CD4-positive, alpha-beta T cell treated with Interleukin-15 for 1 hour (primary cell): ENCODE measurements around the gene PSMB3.

Experiments used
- DNase-seq: peaks from one replicate; pipeline ENCODE4 v3.0.0-alpha.2; 2020

PSMB3 gene

GRCh38 chr17:38798614-38799500 lies 46.3 kb downstream of the PSMB3 start:
- DNase-seq, result peak; percentile 33

DNA sequence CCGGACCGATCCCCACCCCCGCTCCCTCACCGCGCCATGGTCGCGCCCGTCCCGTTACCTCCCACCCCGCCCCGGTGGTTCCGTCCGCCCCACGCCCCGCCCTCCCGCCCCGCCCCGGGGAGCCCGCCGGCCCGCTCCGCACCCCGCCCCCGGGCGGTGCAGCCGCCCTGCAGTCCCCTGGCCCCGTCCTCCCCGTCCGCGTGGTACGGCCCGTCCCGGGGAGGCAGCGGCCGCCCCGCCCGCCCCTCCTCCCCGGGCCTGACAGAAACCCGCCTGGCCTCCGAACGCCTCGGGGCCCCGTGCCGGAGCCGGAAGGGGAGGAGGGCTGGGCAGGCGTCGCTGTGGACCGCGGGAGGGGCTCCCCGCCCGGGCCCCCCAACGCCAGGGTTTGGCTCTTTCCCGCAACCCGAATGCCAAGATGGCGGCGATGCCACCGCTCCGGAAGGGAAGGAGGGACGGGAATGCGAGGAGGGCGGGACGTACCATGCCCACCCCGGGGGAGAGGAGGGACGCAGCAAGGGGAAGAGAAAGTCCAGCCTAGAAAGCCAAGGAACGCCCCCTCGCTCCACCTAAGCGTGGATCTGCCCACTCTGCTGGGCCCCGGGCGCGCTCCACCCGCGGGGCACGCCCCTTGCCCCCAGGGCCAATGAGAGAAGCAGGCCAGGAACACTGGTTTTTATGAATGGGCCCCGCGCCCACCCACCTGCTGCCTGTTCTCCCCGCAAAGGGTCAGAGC lies 47.1 kb downstream of the PSMB3 start, which contains the start of gene PIP4K2B:
TSS of gene PIP4K2B (minus strand) at position 56 of the 736 bp plus-strand sequence. CDS start 132 bp downstream, outside the sequence.
- DNase-seq, result peak; percentile 93

DNA sequence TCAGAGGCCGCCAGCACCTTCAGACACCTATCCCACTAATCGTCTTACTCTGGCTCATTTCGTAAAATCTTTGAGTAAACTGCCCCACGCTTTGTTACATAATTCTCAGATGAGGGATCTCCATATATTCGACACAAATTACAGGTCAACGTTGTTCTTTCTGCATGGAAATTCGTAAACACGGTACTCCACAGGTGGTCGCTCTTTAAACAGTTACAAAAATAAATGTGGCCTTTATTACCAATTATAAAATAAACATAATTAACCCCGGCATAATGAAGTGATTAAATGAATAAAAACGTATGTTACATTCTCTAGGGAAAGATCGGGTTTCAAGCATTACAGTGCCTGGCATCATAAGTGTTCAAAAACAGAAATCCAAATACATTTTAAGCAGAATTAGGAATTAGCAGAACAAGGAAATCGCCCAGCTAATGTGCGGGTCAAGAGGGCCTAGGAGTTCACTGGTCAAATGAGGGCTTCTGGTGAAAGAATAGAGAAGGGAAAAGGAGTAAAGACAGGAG lies 47.8 kb downstream of the PSMB3 start:
- DNase-seq, result no peak

DNA sequence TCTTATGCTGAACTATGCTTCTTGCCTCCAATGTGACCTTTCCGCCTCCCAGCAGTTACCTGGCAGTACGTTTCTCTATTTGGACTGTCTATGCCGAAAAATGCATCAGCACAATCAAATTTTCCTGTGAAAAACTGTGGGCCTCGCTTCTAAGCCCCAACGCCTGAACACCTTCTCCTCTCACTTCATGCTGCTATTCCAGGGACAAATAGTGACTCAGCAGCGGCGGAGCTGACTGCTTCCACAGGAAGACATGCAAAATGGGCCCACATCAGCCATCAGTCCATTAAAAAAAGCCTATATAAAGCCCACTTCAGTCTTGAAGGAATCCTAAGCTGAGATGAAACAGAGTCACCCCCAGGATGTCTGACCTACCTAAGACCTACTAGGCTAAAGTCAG lies 57.3 kb downstream of the PSMB3 start:
- no peak for DNase-seq
